ENCODE results near the gene TECPR2.
A peak's percentile ranks its signal among the peaks of the same experiment; 100 is the strongest.

TECPR2 gene

GRCh38 chr14:102493096-102493495 lies 130.4 kb downstream of the TECPR2 start:
- TF ChIP-seq POU2F2 (IDR thresholded peaks at IDR 0.05; ENCODE audit: low read depth, low read length) (no peak), PAX5 (IDR thresholded peaks at IDR 0.05; ENCODE audit: insufficient read depth, low read length, severe bottlenecking) (no peak), SPI1 (IDR thresholded peaks at IDR 0.05; ENCODE audit: low read depth, low read length) (no peak), POLR2A (IDR thresholded peaks at IDR 0.05; ENCODE audit: low read depth, low read length) (no peak), POLR2AphosphoS5 (IDR thresholded peaks at IDR 0.05; ENCODE audit: low read depth, low read length) (no peak), TAF1 (IDR thresholded peaks at IDR 0.05; ENCODE audit: low read depth, low read length) (no peak)
- no peak for FAIRE-seq
- no peak for DNase-seq (ENCODE audit: insufficient read length, low spot score)

DNA sequence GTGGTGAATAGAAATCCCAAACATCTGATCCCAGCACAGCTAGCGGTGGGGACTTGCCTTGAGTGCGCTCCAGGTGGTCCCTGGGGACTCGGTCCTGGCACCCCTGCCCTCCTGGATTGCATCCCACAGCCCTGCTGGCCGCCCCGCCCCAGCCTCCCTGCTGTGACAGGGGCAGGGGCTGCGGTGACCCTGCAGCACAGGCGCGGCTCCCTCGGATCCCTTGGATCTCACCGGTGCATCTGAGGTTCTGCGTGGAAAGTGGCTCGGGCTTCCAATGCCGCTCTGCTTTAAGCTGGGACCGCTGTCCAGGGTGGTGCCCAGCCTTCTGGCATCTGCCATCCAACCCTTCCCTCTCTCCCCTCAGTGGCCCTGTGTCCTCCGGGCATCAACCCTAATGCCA lies 130.8 kb downstream of the TECPR2 start:
- FAIRE-seq (no peak), DNase-seq (ENCODE audit: insufficient read length, low spot score) (no peak)
- TF ChIP-seq POU2F2 (IDR thresholded peaks at IDR 0.05; ENCODE audit: low read depth, low read length), result no peak
- no peak for TF ChIP-seq POLR2AphosphoS5 (IDR thresholded peaks at IDR 0.05; ENCODE audit: low read depth, low read length)
- no peak for TF ChIP-seq PAX5 (IDR thresholded peaks at IDR 0.05; ENCODE audit: insufficient read depth, low read length, severe bottlenecking)
- TF ChIP-seq SPI1 (IDR thresholded peaks at IDR 0.05; ENCODE audit: low read depth, low read length), result no peak
- TF ChIP-seq POLR2A (IDR thresholded peaks at IDR 0.05; ENCODE audit: low read depth, low read length), result no peak
- TF ChIP-seq TAF1 (IDR thresholded peaks at IDR 0.05; ENCODE audit: low read depth, low read length), result no peak

- TF ChIP-seq POLR2AphosphoS5 (IDR thresholded peaks at IDR 0.05; ENCODE audit: low read depth, low read length), result no peak
- no peak for TF ChIP-seq PAX5 (IDR thresholded peaks at IDR 0.05; ENCODE audit: insufficient read depth, low read length, severe bottlenecking)
- TF ChIP-seq POU2F2 (IDR thresholded peaks at IDR 0.05; ENCODE audit: low read depth, low read length), result no peak
- TF ChIP-seq POLR2A (IDR thresholded peaks at IDR 0.05; ENCODE audit: low read depth, low read length), result no peak
- no peak for TF ChIP-seq SPI1 (IDR thresholded peaks at IDR 0.05; ENCODE audit: low read depth, low read length)
- TF ChIP-seq TAF1 (IDR thresholded peaks at IDR 0.05; ENCODE audit: low read depth, low read length), result no peak
- FAIRE-seq (no peak), DNase-seq (ENCODE audit: insufficient read length, low spot score) (no peak)
Observed at GRCh38 chr14:102495491-102496330, 133.0 kb downstream of the TECPR2 start.

- TF ChIP-seq PAX5 (IDR thresholded peaks at IDR 0.05; ENCODE audit: insufficient read depth, low read length, severe bottlenecking) (no peak), POLR2AphosphoS5 (IDR thresholded peaks at IDR 0.05; ENCODE audit: low read depth, low read length) (no peak), POU2F2 (IDR thresholded peaks at IDR 0.05; ENCODE audit: low read depth, low read length) (no peak), SPI1 (IDR thresholded peaks at IDR 0.05; ENCODE audit: low read depth, low read length) (no peak), TAF1 (IDR thresholded peaks at IDR 0.05; ENCODE audit: low read depth, low read length) (no peak), POLR2A (IDR thresholded peaks at IDR 0.05; ENCODE audit: low read depth, low read length) (no peak)
- FAIRE-seq (no peak), DNase-seq (ENCODE audit: insufficient read length, low spot score) (no peak)
Observed at GRCh38 chr14:102496331-102496691, 133.6 kb downstream of the TECPR2 start.

- no peak for TF ChIP-seq POLR2AphosphoS5 (IDR thresholded peaks at IDR 0.05; ENCODE audit: low read depth, low read length)
- TF ChIP-seq POLR2A (IDR thresholded peaks at IDR 0.05; ENCODE audit: low read depth, low read length), result no peak
- TF ChIP-seq PAX5 (IDR thresholded peaks at IDR 0.05; ENCODE audit: insufficient read depth, low read length, severe bottlenecking), result no peak
- no peak for TF ChIP-seq TAF1 (IDR thresholded peaks at IDR 0.05; ENCODE audit: low read depth, low read length)
- no peak for TF ChIP-seq SPI1 (IDR thresholded peaks at IDR 0.05; ENCODE audit: low read depth, low read length)
- TF ChIP-seq POU2F2 (IDR thresholded peaks at IDR 0.05; ENCODE audit: low read depth, low read length), result no peak
- no peak for FAIRE-seq
- no peak for DNase-seq (ENCODE audit: insufficient read length, low spot score)
Observed at GRCh38 chr14:102496958-102497744, 134.4 kb downstream of the TECPR2 start.

GRCh38 chr14:102497998-102498677 lies 135.4 kb downstream of the TECPR2 start:
- TF ChIP-seq SPI1 (IDR thresholded peaks at IDR 0.05; ENCODE audit: low read depth, low read length) (no peak), POLR2AphosphoS5 (IDR thresholded peaks at IDR 0.05; ENCODE audit: low read depth, low read length) (no peak), PAX5 (IDR thresholded peaks at IDR 0.05; ENCODE audit: insufficient read depth, low read length, severe bottlenecking) (no peak), POU2F2 (IDR thresholded peaks at IDR 0.05; ENCODE audit: low read depth, low read length) (no peak)
- FAIRE-seq, result no peak
- DNase-seq (ENCODE audit: insufficient read length, low spot score), result no peak

DNA sequence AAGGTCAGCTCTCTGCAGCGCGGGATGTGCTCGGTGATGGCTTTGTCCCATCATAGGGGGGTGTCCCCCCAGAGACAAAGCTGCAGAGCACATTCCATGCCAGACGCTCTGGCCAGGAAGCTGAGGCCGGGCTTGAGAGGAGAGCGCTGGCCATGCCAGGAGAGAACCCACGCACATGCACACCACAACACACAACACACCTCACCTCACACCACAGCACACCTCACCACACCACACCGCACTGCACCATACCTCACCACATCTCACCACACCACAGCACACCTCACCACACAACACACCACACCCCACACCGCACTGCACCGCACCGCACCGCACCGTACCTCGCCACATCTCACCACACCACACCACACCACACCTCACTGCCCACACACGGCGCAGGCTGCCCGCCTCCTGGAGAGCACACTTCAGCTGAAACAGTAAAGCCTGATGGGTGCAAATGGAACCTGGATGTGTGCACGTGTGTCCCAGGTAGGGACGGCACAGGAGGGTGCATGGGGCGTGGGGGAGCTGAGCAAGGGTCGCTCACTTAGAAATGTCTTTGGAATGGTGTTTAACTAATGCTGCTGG lies 136.0 kb downstream of the TECPR2 start:
- FAIRE-seq (peak; percentile 20), DNase-seq (ENCODE audit: insufficient read length, low spot score) (no peak)
- TF ChIP-seq POU2F2 (IDR thresholded peaks at IDR 0.05; ENCODE audit: low read depth, low read length) (no peak), POLR2AphosphoS5 (IDR thresholded peaks at IDR 0.05; ENCODE audit: low read depth, low read length) (no peak), SPI1 (IDR thresholded peaks at IDR 0.05; ENCODE audit: low read depth, low read length) (no peak), POLR2A (IDR thresholded peaks at IDR 0.05; ENCODE audit: low read depth, low read length) (no peak), PAX5 (IDR thresholded peaks at IDR 0.05; ENCODE audit: insufficient read depth, low read length, severe bottlenecking) (no peak), TAF1 (IDR thresholded peaks at IDR 0.05; ENCODE audit: low read depth, low read length) (no peak)

- DNase-seq (ENCODE audit: insufficient read length, low spot score), result no peak
- no peak for FAIRE-seq
- TF ChIP-seq POU2F2 (IDR thresholded peaks at IDR 0.05; ENCODE audit: low read depth, low read length) (no peak), POLR2A (IDR thresholded peaks at IDR 0.05; ENCODE audit: low read depth, low read length) (no peak), TAF1 (IDR thresholded peaks at IDR 0.05; ENCODE audit: low read depth, low read length) (no peak), SPI1 (IDR thresholded peaks at IDR 0.05; ENCODE audit: low read depth, low read length) (no peak), POLR2AphosphoS5 (IDR thresholded peaks at IDR 0.05; ENCODE audit: low read depth, low read length) (no peak), PAX5 (IDR thresholded peaks at IDR 0.05; ENCODE audit: insufficient read depth, low read length, severe bottlenecking) (no peak)
Observed at GRCh38 chr14:102499401-102500157, 136.8 kb downstream of the TECPR2 start.
